Choroid plexus epithelial cell (primary cell): ENCODE data around the gene TBCC.

Source experiments
- DNase-seq: peaks from one replicate; pipeline ENCODE4 v3.0.0-alpha.2; 2010; ENCODE audit warnings: low read depth
- H3K4me3 ChIP-seq: 2 replicates; pipeline ENCODE4 v1.5.1; 2011; ENCODE audit warnings: low read depth, mild to moderate bottlenecking, control low read depth, low read length, moderate library complexity
- TF ChIP-seq, protein P1 (sequence below): conservative IDR thresholded peaks from 2 replicates; pipeline ENCODE4 v1.5.1; 2011; ENCODE audit warnings: low read depth, mild to moderate bottlenecking, control low read depth, inconsistent platforms, low read length, moderate library complexity

The TBCC gene

DNA sequence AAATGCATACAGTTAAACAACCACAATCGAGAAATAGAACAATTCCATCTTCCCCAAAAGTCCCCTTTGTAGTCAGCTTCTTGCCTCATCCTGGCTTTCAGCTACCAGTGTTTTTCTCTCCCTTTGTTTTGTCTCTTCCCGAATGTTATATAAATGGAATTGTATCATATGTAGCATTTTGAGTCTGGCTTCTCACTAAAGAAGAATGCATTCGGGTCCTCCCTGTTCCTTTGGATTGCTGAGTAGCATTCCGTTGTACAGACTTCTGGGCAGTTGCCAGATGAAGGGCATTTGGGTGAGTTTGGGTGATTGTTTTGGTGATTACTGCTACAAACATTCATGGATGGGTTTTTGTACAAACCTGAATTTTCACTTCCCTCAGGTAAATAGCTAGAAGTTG is 51.3 kb downstream of the TBCC start:
- peak; percentile 71 for DNase-seq
- H3K4me3 ChIP-seq: no peak overlapping the region
- TF ChIP-seq, protein P1, sequence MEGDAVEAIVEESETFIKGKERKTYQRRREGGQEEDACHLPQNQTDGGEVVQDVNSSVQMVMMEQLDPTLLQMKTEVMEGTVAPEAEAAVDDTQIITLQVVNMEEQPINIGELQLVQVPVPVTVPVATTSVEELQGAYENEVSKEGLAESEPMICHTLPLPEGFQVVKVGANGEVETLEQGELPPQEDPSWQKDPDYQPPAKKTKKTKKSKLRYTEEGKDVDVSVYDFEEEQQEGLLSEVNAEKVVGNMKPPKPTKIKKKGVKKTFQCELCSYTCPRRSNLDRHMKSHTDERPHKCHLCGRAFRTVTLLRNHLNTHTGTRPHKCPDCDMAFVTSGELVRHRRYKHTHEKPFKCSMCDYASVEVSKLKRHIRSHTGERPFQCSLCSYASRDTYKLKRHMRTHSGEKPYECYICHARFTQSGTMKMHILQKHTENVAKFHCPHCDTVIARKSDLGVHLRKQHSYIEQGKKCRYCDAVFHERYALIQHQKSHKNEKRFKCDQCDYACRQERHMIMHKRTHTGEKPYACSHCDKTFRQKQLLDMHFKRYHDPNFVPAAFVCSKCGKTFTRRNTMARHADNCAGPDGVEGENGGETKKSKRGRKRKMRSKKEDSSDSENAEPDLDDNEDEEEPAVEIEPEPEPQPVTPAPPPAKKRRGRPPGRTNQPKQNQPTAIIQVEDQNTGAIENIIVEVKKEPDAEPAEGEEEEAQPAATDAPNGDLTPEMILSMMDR: no peak
